HepG2 (cell line): ENCODE data around the gene ALKBH5. TPM values are rescaled to one million over a fixed set of nuclear protein-coding genes. Genes with fewer than 3 reads are reported as not detected.

Experiments used
- ATAC-seq: fragments of 200-7000 bp; cut with Tn5 transposase; 3 replicates; pipeline ENCODE4 v1.9.1; 2020; ENCODE audit warnings: mild to moderate bottlenecking, moderate library complexity
- BruUV-seq: library from RNA; stranded (reverse); fragments of 400-500 nt; replicated peaks from 2 replicates; lab custom pipeline; 2021; lab: Mats Ljungman, UMichigan
- CTCF ChIA-PET: fragments of 300-600 bp; formaldehyde crosslinking; extraction: SDS; loops from one replicate; lab custom pipeline; 2021; ENCODE audit warnings: low total read pairs, inconsistent platforms, low intra/inter-chr PET ratio; lab: Yijun Ruan, JAX
- POLR2A ChIA-PET: fragments of 350-600 bp; sonication (Branson Sonifier 250); formaldehyde crosslinking; loops from one replicate; lab custom pipeline; 2020; ENCODE audit warnings: antibody characterized with exemption, inconsistent platforms; lab: Yijun Ruan, JAX
- DNase-seq: peaks from one replicate; pipeline ENCODE4 v3.0.0-alpha.2; 2015; ENCODE audit warnings: low spot score
- FAIRE-seq: peaks from 3 replicates; lab custom pipeline; 2011; peaks lifted over from hg19 to GRCh38; lab: Jason Lieb, UNC
- H2AFZ ChIP-seq: one replicate; pipeline ENCODE4 v1.6.1; 2011; ENCODE audit warnings: low read length, inconsistent platforms
- H3K27ac ChIP-seq: fragments of 300-600 bp; 3 replicates; pipeline ENCODE4 v1.8.0; 2011; ENCODE audit warnings: mixed run types, mild to moderate bottlenecking, mixed read lengths, low read length, inconsistent platforms; ENCODE audit not compliant: insufficient read depth; ENCODE audit errors: extremely low read length
- H3K27me3 ChIP-seq, 2 experiments: fragments of 200-600 bp in 1 of 2; 2 replicates in 1 of 2; 3 replicates in 1 of 2; pipeline versions ENCODE4 v1.6.0 to v1.8.0; 2011; ENCODE audit warnings: low read length in 2 of 2, mild to moderate bottlenecking in 2 of 2, moderate library complexity in 2 of 2, inconsistent platforms in 1 of 2; ENCODE audit not compliant: insufficient read depth in 2 of 2, control insufficient read depth in 1 of 2
- H3K36me3 ChIP-seq, 2 experiments: fragments of 200-600 bp in 1 of 2; replicated peaks in 1 of 2; 2 replicates in 1 of 2; 3 replicates in 1 of 2; pipeline versions ENCODE4 v1.5.1 to v1.8.0; 2011; ENCODE audit warnings: low read length in 2 of 2, inconsistent platforms in 1 of 2; ENCODE audit not compliant: insufficient read depth in 2 of 2, control insufficient read depth in 1 of 2
- H3K4me1 ChIP-seq: 2 replicates; pipeline ENCODE4 v1.5.1; 2012; ENCODE audit warnings: low read length, inconsistent platforms; ENCODE audit not compliant: insufficient read depth
- H3K4me2 ChIP-seq: 2 replicates; pipeline ENCODE4 v1.6.0; 2011; ENCODE audit warnings: low read depth, low read length, inconsistent platforms
- H3K4me3 ChIP-seq, 3 experiments: fragments of 200-600 bp in 1 of 3; sonication (generic), shearing (Covaris generic) in 1 of 3; replicated peaks in 1 of 3; 2 replicates each; pipeline ENCODE4 v1.5.1; 2011 to 2016; ENCODE audit warnings: low read length in 3 of 3, inconsistent platforms in 2 of 3, low read depth in 2 of 3, mild to moderate bottlenecking in 2 of 3, control low read depth in 1 of 3, mixed read lengths in 1 of 3; ENCODE audit not compliant: insufficient read depth in 1 of 3
- H3K79me2 ChIP-seq: one replicate; pipeline ENCODE4 v1.6.1; 2011; ENCODE audit warnings: low read length, inconsistent platforms; ENCODE audit not compliant: insufficient read depth
- H3K9ac ChIP-seq: 2 replicates; pipeline ENCODE4 v1.6.0; 2011; ENCODE audit warnings: mild to moderate bottlenecking, low read depth, low read length, inconsistent platforms; ENCODE audit not compliant: insufficient read depth
- H3K9me3 ChIP-seq: 2 replicates; pipeline ENCODE4 v1.5.1; 2012; ENCODE audit warnings: mild to moderate bottlenecking, low read length
- H4K20me1 ChIP-seq: 2 replicates; pipeline ENCODE4 v1.6.0; 2011; ENCODE audit warnings: inconsistent platforms, mild to moderate bottlenecking, low read length, moderate library complexity; ENCODE audit not compliant: insufficient read depth
- AGO2 ChIP-seq: fragments of 200-400 bp; formaldehyde crosslinking; optimal IDR thresholded peaks from 2 replicates; pipeline ENCODE3; 2017; ENCODE audit warnings: mild to moderate bottlenecking, low read depth, low read length, moderate library complexity
- HNRNPL ChIP-seq: fragments of 200-400 bp; formaldehyde crosslinking; IDR thresholded peaks from 2 replicates; pipeline ENCODE4 v1.6.1; 2017; ENCODE audit warnings: mild to moderate bottlenecking, low read depth, low read length
- RERE ChIP-seq: IDR thresholded peaks from 2 replicates; pipeline ENCODE4 v1.6.1; 2016; ENCODE audit warnings: low read depth, missing genetic modification reagents, missing compliant biosample characterization
- ZBTB1 ChIP-seq: sonication (generic); formaldehyde crosslinking; IDR thresholded peaks from 2 replicates; pipeline ENCODE4 v1.4.0; 2020; ENCODE audit warnings: missing genetic modification reagents, borderline replicate concordance
- ZBTB33 ChIP-seq: sonication (generic); formaldehyde crosslinking; IDR thresholded peaks from 2 replicates; pipeline ENCODE4 v1.4.0; 2020; ENCODE audit warnings: missing genetic modification reagents
- ZNF24 ChIP-seq: fragments of 450-650 bp; IDR thresholded peaks from 2 replicates; pipeline ENCODE4 v1.6.1; 2017; ENCODE audit warnings: antibody characterized with exemption, mild to moderate bottlenecking
- WGBS: methylation state at CpG from one replicate; pipeline ENCODE4 v1.1.6; 2017; ENCODE audit warnings: low lambda C conversion rate; 5-methylcytosine and 5-hydroxymethylcytosine counted together
- in situ Hi-C: cut with HindIII; loops from 2 replicates; pipeline ENCODE4 v1.10.0; 2017; ENCODE audit warnings: low pct_unique_long_range_greater_than_20kb; ENCODE audit not compliant: extremely low pct_ligation_motif_present
- intact Hi-C: fragments of 100-400 bp; cut with micrococcal nuclease; formaldehyde crosslinking; loops from one replicate; pipeline ENCODE4 v1.10.0; 2022; ENCODE audit not compliant: unreplicated experiment
- polyA plus RNA-seq, 8 experiments: library from polyadenylated mRNA; depleted of rRNA in 3 of 8; stranded (reverse) in 7 of 8; unstranded in 1 of 8; fragments of >200 nt; fragmentation: Illumina TruSeq in 4 of 8; extraction: Trizol in 4 of 8; gene quantifications; 2 replicates each; pipeline versions ENCODE4 v1.2.1 to v1.2.3, GENCODE V29; 2011 to 2016; ENCODE audit warnings: low read depth in 4 of 8, missing spikeins in 1 of 8, mixed read lengths in 1 of 8; ENCODE audit not compliant: insufficient read depth in 1 of 8
- total RNA-seq, 5 experiments: library from RNA; depleted of rRNA; stranded (reverse); fragments of >200 nt; fragmentation: Illumina TruSeq; extraction: Trizol; gene quantifications; 2 replicates each; pipeline ENCODE4 v1.2.3, GENCODE V29; 2016; ENCODE audit warnings: low read depth in 1 of 5

ALKBH5 gene
- total and polyA plus RNA-seq, 2 of the 13 experiments (the other 11 are each of a cell fraction or from before 2014, with no cell fraction given) = 68.9 to 76.9 TPM

DNA sequence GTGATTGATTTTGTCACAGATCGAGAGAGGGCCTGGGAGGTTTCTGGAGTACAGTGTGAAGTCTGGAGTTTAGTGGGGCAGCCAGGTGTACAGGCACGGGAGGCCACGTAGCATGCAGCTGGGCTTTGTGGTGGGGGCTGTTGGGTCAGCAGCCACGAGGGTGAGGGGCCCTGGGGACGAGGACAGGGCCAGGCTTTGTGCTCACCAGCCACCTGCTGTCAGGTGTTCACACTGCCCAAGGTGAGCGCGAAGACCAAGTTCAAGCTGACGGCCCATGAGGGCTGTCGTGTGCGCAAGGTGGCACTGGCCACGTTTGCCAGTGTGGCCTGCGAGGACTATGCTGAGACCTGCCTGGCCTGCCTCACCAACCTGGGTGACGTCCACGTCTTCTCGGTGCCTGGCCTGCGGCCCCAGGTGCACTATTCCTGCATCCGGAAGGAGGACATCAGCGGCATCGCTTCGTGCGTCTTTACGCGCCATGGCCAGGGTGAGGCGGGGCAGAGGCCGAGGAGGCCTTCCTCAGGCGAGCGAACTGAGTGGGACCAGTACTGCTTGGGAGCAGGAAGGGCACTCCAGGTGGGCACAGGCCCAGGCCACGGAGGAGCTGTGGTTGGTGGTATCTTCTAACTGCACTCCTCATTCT, 57.7 kb downstream of the ALKBH5 start:
- H3K4me3 ChIP-seq = no peak overlapping the region
- H3K9me3 ChIP-seq = no peaks in the 10 kb centered on the region
- intact Hi-C loops = no loop called here
- no peaks in the 10 kb centered on the region for H3K4me1 ChIP-seq
- H3K27ac ChIP-seq = no peak overlapping the region
- in situ Hi-C loops = no loop called here
- H3K36me3 ChIP-seq = peaks cover 16 to 23% of the 10 kb centered on the region in 2 experiments
- 91% methylated on average over 15 of the region's 28 CpGs for WGBS
- DNase-seq (no peak), ATAC-seq (peak; percentile 10; the same call in 2 of the 3 replicates), FAIRE-seq (no peak)
- TF ChIP-seq AGO2 = peak; percentile 26
- no peak for TF ChIP-seq ZBTB1 (CRISPR knock-in tag)
- TF ChIP-seq ZBTB33 (CRISPR knock-in tag) = peak; percentile 92; the same call in 1 of the 2 replicates
- TF ChIP-seq ZNF24 = no peak
- TF ChIP-seq RERE (CRISPR knock-in tag) = no peak
- no peak for TF ChIP-seq HNRNPL
- POLR2A ChIA-PET = no interaction called here
- CTCF ChIA-PET = no interaction called here
- no peak overlapping the region for H2AFZ ChIP-seq
- no peak overlapping the region for H3K9ac ChIP-seq
- no peak overlapping the region for H3K4me2 ChIP-seq
- BruUV-seq = no TSS peak
- H4K20me1 ChIP-seq = no peaks in the 10 kb centered on the region
- H3K79me2 ChIP-seq = no peaks in the 10 kb centered on the region
- no peaks in the 10 kb centered on the region for H3K27me3 ChIP-seq
